HEK293 (cell line): ENCODE data around the gene KBTBD2.

Experiments used
- GFI1B ChIP-seq: fragments of 450-650 bp; formaldehyde crosslinking; IDR thresholded peaks from 2 replicates; pipeline ENCODE4 v1.5.1; 2016; ENCODE audit warnings: missing biosample characterization, missing genetic modification characterization
- HOXC10 ChIP-seq: sonication (generic); formaldehyde crosslinking; IDR thresholded peaks from 2 replicates; pipeline ENCODE4 v1.8.1; 2023; ENCODE audit warnings: mild to moderate bottlenecking, missing genetic modification reagents
- IKZF3 ChIP-seq: fragments of 450-650 bp; IDR thresholded peaks from 2 replicates; pipeline ENCODE4 v1.5.0; 2018; ENCODE audit warnings: missing biosample characterization, mild to moderate bottlenecking, missing genetic modification characterization, moderate library complexity
- KLF1 ChIP-seq: fragments of 450-650 bp; formaldehyde crosslinking; IDR thresholded peaks from 2 replicates; pipeline ENCODE4 v1.5.1; 2016; ENCODE audit warnings: missing biosample characterization, missing genetic modification characterization
- MEIS1 ChIP-seq: sonication (generic); formaldehyde crosslinking; IDR thresholded peaks from 2 replicates; pipeline ENCODE4 v1.8.1; 2022; ENCODE audit warnings: missing genetic modification reagents, mild to moderate bottlenecking, borderline replicate concordance
- REPIN1 ChIP-seq: fragments of 450-650 bp; formaldehyde crosslinking; IDR thresholded peaks from 2 replicates; pipeline ENCODE4 v1.5.1; 2017; ENCODE audit warnings: missing biosample characterization, missing genetic modification characterization, low read depth
- SP2 ChIP-seq: fragments of 450-650 bp; formaldehyde crosslinking; IDR thresholded peaks from 2 replicates; pipeline ENCODE4 v1.5.1; 2016; ENCODE audit warnings: missing biosample characterization, missing genetic modification characterization
- SP3 ChIP-seq: fragments of 450-650 bp; formaldehyde crosslinking; IDR thresholded peaks from 2 replicates; pipeline ENCODE4 v1.5.1; 2016; ENCODE audit warnings: missing biosample characterization, missing genetic modification characterization
- ZFHX2 ChIP-seq: fragments of 450-650 bp; formaldehyde crosslinking; conservative IDR thresholded peaks from 2 replicates; pipeline ENCODE4 v1.5.1; 2016; ENCODE audit warnings: missing biosample characterization, missing genetic modification characterization
- ZFP3 ChIP-seq: fragments of 450-650 bp; formaldehyde crosslinking; IDR thresholded peaks from 2 replicates; pipeline ENCODE4 v1.5.1; 2016; ENCODE audit warnings: low read depth, missing biosample characterization, missing genetic modification characterization
- ZFP37 ChIP-seq: fragments of 450-650 bp; formaldehyde crosslinking; IDR thresholded peaks from 2 replicates; pipeline ENCODE4 v1.5.1; 2016; ENCODE audit warnings: missing biosample characterization, missing genetic modification characterization
- ZNF211 ChIP-seq: fragments of 450-650 bp; formaldehyde crosslinking; IDR thresholded peaks from 2 replicates; pipeline ENCODE4 v1.5.1; 2016; ENCODE audit warnings: low read depth, missing biosample characterization, missing genetic modification characterization
- ZNF239 ChIP-seq: fragments of 450-650 bp; formaldehyde crosslinking; IDR thresholded peaks from 2 replicates; pipeline ENCODE4 v1.5.1; 2016; ENCODE audit warnings: missing biosample characterization, missing genetic modification characterization
- ZNF48 ChIP-seq: fragments of 450-650 bp; formaldehyde crosslinking; IDR thresholded peaks from 2 replicates; pipeline ENCODE4 v1.5.1; 2016; ENCODE audit warnings: missing biosample characterization, missing genetic modification characterization
- ZNF514 ChIP-seq: fragments of 450-650 bp; formaldehyde crosslinking; IDR thresholded peaks from 2 replicates; pipeline ENCODE4 v1.5.1; 2016; ENCODE audit warnings: missing biosample characterization, missing genetic modification characterization
- ZNF561 ChIP-seq: fragments of 450-650 bp; IDR thresholded peaks from 2 replicates; pipeline ENCODE4 v1.5.1; 2018; ENCODE audit warnings: missing biosample characterization, missing genetic modification characterization, borderline replicate concordance
- ZNF585B ChIP-seq: fragments of 450-650 bp; formaldehyde crosslinking; IDR thresholded peaks from 2 replicates; pipeline ENCODE4 v1.5.1; 2016; ENCODE audit warnings: missing biosample characterization, missing genetic modification characterization
- ZNF624 ChIP-seq: fragments of 450-650 bp; formaldehyde crosslinking; IDR thresholded peaks from 2 replicates; pipeline ENCODE4 v1.5.1; 2017; ENCODE audit warnings: missing biosample characterization, missing genetic modification characterization
- ZNF658 ChIP-seq: fragments of 450-650 bp; formaldehyde crosslinking; IDR thresholded peaks from 2 replicates; pipeline ENCODE4; 2016; ENCODE audit warnings: missing biosample characterization, missing genetic modification characterization
- ZNF792 ChIP-seq: fragments of 450-650 bp; formaldehyde crosslinking; IDR thresholded peaks from 2 replicates; pipeline ENCODE4 v1.5.1; 2016; ENCODE audit warnings: missing biosample characterization, missing genetic modification characterization
- ZNF830 ChIP-seq: fragments of 450-650 bp; IDR thresholded peaks from 2 replicates; pipeline ENCODE4 v1.5.0; 2018; ENCODE audit warnings: missing biosample characterization, missing genetic modification characterization, low read depth, mild to moderate bottlenecking, moderate library complexity
- ZSCAN16 ChIP-seq: fragments of 450-650 bp; formaldehyde crosslinking; IDR thresholded peaks from 2 replicates; pipeline ENCODE4 v1.5.1; 2016; ENCODE audit warnings: missing biosample characterization, missing genetic modification characterization
- ZXDB ChIP-seq: fragments of 450-650 bp; formaldehyde crosslinking; IDR thresholded peaks from 2 replicates; pipeline ENCODE4 v1.5.1; 2016; ENCODE audit warnings: missing biosample characterization, missing genetic modification characterization
- TF ChIP-seq, protein P1 (sequence below): fragments of 450-650 bp; formaldehyde crosslinking; IDR thresholded peaks from 2 replicates; pipeline ENCODE4 v1.5.1; 2016; ENCODE audit warnings: missing biosample characterization, missing genetic modification characterization
- TF ChIP-seq, protein P2 (sequence below): fragments of 450-650 bp; formaldehyde crosslinking; IDR thresholded peaks from 2 replicates; pipeline ENCODE4 v1.5.1; 2017; ENCODE audit warnings: missing biosample characterization, missing genetic modification characterization
- TF ChIP-seq, protein P3 (sequence below): fragments of 450-650 bp; formaldehyde crosslinking; IDR thresholded peaks from 2 replicates; pipeline ENCODE4 v1.5.1; 2017; ENCODE audit warnings: missing biosample characterization, missing genetic modification characterization
- TF ChIP-seq, protein P4 (sequence below): fragments of 450-650 bp; formaldehyde crosslinking; IDR thresholded peaks from 2 replicates; pipeline ENCODE4 v1.5.1; 2016; ENCODE audit warnings: missing biosample characterization, missing genetic modification characterization
- TF ChIP-seq, protein P5 (sequence below): fragments of 450-650 bp; formaldehyde crosslinking; IDR thresholded peaks from 2 replicates; pipeline ENCODE4 v1.5.0; 2017; ENCODE audit warnings: missing biosample characterization, missing genetic modification characterization, borderline replicate concordance
- TF ChIP-seq, protein P6 (sequence below): fragments of 450-650 bp; formaldehyde crosslinking; IDR thresholded peaks from 2 replicates; pipeline ENCODE4 v1.5.1; 2016; ENCODE audit warnings: missing biosample characterization, missing genetic modification characterization

Gene KBTBD2

DNA sequence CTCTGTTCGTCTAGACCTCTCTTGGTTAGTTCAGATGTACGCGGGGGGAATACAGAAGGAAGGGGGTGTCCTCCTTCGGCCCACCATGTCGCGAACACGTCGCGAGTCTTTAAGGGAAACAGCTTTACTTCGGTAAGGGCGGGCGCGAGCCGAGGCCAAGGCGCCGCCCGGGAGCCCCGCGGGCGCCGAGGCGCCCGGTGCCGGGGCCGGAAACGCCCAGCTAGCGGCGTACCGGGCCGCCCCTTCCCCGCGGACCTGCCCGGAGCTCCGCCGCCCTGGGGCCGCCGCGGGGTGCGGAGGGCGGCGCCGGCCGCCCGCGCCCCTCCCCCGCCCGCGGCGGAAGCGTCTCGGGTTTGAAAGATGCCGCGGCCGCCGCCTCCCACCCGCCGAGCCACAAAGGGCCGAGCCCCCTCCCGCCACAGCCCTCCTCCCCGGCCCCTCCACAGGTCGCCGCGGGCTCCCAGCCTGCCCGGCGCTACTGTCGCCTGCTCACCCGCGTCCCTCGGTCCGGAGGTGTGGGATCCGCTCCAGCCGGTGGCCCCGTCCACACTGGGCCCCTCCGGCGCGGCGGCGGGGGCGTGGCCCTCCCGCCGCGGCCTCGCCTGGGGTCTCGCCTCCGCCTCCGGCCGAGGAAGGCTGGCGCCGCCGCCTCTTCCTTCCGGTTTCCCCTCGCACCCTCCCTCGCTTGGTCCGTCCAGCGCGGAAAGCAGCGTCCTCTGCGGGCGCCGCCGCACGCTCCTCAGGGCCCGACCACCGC, at the start of gene KBTBD2 (continued):
- TF ChIP-seq ZNF48 (tag by site-specific recombination), result no peak
- no peak for TF ChIP-seq REPIN1 (tag by site-specific recombination)
- TF ChIP-seq, protein P1, sequence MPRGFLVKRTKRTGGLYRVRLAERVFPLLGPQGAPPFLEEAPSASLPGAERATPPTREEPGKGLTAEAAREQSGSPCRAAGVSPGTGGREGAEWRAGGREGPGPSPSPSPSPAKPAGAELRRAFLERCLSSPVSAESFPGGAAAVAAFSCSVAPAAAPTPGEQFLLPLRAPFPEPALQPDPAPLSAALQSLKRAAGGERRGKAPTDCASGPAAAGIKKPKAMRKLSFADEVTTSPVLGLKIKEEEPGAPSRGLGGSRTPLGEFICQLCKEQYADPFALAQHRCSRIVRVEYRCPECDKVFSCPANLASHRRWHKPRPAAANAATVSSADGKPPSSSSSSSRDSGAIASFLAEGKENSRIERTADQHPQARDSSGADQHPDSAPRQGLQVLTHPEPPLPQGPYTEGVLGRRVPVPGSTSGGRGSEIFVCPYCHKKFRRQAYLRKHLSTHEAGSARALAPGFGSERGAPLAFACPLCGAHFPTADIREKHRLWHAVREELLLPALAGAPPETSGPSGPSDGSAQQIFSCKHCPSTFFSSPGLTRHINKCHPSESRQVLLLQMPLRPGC (tag by site-specific recombination), result no peak
- TF ChIP-seq, protein P2, sequence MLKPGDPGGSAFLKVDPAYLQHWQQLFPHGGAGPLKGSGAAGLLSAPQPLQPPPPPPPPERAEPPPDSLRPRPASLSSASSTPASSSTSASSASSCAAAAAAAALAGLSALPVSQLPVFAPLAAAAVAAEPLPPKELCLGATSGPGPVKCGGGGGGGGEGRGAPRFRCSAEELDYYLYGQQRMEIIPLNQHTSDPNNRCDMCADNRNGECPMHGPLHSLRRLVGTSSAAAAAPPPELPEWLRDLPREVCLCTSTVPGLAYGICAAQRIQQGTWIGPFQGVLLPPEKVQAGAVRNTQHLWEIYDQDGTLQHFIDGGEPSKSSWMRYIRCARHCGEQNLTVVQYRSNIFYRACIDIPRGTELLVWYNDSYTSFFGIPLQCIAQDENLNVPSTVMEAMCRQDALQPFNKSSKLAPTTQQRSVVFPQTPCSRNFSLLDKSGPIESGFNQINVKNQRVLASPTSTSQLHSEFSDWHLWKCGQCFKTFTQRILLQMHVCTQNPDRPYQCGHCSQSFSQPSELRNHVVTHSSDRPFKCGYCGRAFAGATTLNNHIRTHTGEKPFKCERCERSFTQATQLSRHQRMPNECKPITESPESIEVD (tag by site-specific recombination), result no peak
- TF ChIP-seq ZSCAN16 (tag by site-specific recombination), result no peak
- no peak for TF ChIP-seq ZNF585B (tag by site-specific recombination)
- TF ChIP-seq ZNF830 (tag by site-specific recombination), result no peak
- TF ChIP-seq ZNF792 (tag by site-specific recombination), result no peak
- peak; percentile 9; the same call in 1 of the 2 replicates for TF ChIP-seq SP3 (tag by site-specific recombination)
- no peak for TF ChIP-seq ZNF514 (tag by site-specific recombination)
- no peak for TF ChIP-seq KLF1 (tag by site-specific recombination)
- no peak for TF ChIP-seq ZNF658 (tag by site-specific recombination)
- no peak; the same call in 1 of the 2 replicates for TF ChIP-seq HOXC10
- TF ChIP-seq MEIS1 (CRISPR knock-in tag), result no peak
- TF ChIP-seq, protein P3, sequence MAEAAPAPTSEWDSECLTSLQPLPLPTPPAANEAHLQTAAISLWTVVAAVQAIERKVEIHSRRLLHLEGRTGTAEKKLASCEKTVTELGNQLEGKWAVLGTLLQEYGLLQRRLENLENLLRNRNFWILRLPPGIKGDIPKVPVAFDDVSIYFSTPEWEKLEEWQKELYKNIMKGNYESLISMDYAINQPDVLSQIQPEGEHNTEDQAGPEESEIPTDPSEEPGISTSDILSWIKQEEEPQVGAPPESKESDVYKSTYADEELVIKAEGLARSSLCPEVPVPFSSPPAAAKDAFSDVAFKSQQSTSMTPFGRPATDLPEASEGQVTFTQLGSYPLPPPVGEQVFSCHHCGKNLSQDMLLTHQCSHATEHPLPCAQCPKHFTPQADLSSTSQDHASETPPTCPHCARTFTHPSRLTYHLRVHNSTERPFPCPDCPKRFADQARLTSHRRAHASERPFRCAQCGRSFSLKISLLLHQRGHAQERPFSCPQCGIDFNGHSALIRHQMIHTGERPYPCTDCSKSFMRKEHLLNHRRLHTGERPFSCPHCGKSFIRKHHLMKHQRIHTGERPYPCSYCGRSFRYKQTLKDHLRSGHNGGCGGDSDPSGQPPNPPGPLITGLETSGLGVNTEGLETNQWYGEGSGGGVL (tag by site-specific recombination), result peak; percentile 33; the same call in 1 of the 2 replicates
- no peak; the same call in 1 of the 2 replicates for TF ChIP-seq SP2 (tag by site-specific recombination)
- TF ChIP-seq ZNF561, result no peak; the same call in 1 of the 2 replicates
- no peak for TF ChIP-seq GFI1B (tag by site-specific recombination)
- TF ChIP-seq, protein P4, sequence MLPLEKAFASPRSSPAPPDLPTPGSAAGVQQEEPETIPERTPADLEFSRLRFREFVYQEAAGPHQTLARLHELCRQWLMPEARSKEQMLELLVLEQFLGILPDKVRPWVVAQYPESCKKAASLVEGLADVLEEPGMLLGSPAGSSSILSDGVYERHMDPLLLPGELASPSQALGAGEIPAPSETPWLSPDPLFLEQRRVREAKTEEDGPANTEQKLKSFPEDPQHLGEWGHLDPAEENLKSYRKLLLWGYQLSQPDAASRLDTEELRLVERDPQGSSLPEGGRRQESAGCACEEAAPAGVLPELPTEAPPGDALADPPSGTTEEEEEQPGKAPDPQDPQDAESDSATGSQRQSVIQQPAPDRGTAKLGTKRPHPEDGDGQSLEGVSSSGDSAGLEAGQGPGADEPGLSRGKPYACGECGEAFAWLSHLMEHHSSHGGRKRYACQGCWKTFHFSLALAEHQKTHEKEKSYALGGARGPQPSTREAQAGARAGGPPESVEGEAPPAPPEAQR (tag by site-specific recombination), result no peak
- TF ChIP-seq ZFP37, result no peak
- TF ChIP-seq ZXDB (tag by site-specific recombination), result no peak
- no peak; the same call in 1 of the 2 replicates for TF ChIP-seq ZFHX2 (tag by site-specific recombination)
- TF ChIP-seq, protein P5, sequence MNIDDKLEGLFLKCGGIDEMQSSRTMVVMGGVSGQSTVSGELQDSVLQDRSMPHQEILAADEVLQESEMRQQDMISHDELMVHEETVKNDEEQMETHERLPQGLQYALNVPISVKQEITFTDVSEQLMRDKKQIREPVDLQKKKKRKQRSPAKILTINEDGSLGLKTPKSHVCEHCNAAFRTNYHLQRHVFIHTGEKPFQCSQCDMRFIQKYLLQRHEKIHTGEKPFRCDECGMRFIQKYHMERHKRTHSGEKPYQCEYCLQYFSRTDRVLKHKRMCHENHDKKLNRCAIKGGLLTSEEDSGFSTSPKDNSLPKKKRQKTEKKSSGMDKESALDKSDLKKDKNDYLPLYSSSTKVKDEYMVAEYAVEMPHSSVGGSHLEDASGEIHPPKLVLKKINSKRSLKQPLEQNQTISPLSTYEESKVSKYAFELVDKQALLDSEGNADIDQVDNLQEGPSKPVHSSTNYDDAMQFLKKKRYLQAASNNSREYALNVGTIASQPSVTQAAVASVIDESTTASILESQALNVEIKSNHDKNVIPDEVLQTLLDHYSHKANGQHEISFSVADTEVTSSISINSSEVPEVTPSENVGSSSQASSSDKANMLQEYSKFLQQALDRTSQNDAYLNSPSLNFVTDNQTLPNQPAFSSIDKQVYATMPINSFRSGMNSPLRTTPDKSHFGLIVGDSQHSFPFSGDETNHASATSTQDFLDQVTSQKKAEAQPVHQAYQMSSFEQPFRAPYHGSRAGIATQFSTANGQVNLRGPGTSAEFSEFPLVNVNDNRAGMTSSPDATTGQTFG, result no peak
- no peak for TF ChIP-seq ZNF239 (tag by site-specific recombination)
- TF ChIP-seq IKZF3 (tag by site-specific recombination), result 0 out of 2 replicates have a peak, but pooled peaks have one; percentile 35
- TF ChIP-seq ZNF211 (tag by site-specific recombination), result no peak
- TF ChIP-seq, protein P6, sequence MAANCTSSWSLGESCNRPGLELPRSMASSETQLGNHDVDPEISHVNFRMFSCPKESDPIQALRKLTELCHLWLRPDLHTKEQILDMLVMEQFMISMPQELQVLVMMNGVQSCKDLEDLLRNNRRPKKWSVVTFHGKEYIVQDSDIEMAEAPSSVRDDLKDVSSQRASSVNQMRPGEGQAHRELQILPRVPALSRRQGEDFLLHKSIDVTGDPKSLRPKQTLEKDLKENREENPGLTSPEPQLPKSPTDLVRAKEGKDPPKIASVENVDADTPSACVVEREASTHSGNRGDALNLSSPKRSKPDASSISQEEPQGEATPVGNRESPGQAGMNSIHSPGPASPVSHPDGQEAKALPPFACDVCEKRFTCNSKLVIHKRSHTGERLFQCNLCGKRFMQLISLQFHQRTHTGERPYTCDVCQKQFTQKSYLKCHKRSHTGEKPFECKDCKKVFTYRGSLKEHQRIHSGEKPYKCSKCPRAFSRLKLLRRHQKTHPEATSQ, result no peak
- no peak for TF ChIP-seq ZNF624 (tag by site-specific recombination)
- no peak for TF ChIP-seq ZFP3 (tag by site-specific recombination)
